Activated T-cell treated with anti-CD3 and anti-CD28 coated beads, Interleukin-2, amount 50 U/mL, for 48 hours (primary cell): ENCODE results near the gene CPXM2.

Experiments
- DNase-seq, 2 experiments: peaks; one replicate each; pipeline ENCODE4 v3.0.0-alpha.2; 2020

Gene CPXM2

DNA sequence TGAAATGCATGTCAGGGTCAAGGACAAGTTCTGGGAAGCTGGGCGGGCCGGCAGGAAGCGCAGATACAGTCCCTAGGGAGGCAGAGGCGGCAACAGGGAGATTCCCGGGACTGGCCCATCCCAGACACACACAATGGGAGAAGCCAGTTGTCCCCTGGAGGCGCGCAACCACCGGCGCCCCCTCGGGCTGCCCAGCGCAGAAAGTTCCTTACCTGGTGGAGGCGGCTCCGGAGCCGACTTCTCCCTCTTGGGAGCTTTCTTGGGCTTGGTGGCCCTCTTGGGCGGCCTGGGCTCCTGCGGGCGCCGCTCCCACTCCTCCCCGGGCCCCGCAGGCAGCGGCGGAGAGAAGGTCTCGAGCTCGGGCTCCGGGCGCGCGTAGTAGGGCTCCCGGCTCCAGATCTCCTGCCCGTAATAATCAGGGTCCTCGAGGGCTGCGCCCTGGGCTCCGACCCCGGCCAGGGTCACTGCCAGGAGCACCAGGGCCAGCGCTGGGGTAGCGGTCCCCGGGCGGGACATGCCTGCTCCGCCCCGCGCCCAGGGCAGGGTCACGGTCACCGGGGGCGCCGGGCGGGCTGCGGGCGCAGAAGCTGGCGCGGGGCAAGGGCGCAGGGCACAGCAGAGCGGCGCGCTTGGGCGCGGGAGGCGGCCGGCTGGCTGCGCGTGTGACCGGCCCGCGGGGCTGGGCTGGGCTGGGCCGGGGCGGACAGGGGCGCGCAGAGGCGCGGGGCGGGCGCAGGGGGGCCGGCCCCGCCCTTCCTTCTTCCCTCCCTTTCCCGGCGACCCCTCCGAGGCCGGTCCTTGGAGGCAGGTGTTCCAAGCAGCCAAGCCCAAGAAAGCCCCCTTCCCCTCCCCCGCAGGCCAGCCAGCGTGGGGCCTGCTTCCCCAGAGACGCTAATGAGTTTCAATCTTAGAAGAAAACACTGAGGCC, at the start of gene CPXM2:
CPXM2 (minus strand) TSS at position 664 of the 928 bp plus-strand sequence; CDS start at position 516, 148 bp downstream.
- no peak for DNase-seq

DNA sequence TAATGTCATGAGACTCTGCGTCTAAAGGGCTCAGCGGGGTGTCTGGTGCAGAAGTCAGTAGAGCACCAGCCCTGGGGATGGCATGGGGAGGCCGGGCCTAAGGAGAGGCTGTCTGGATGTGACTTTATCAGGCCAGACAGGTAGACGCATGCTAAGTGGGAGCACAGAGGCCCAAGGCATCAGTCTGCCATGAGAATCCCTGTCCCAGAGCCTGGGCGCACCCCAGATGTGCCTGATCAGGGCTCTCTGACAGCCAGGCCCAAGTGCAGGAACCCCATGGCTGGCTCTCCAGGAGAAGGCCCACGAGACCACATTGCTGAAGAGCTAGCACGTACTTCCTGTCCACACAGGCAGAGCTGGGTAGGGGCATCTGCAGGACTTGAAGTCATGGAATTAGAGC, 48.0 kb upstream of the CPXM2 start:
- DNase-seq: no peak

DNA sequence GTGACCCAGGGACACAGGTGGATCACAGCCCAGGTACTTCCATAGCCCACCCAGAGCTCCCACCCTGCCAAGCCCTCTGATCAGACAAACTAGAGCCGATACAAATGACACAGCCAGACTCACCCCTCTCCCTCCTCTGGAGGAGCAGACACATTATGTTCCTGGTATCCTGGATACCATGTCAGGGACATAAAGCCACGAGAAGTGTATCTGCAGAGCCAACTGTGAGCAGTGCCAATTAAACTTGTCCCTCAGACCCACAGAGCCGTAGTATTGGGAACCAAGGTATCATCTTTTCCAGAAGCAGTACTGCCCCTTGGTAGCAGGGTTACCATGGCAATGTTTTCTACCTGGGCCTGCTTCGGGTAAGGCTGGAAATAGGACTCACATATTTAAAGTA, 47.3 kb upstream of the CPXM2 start:
- DNase-seq: no peak

DNA sequence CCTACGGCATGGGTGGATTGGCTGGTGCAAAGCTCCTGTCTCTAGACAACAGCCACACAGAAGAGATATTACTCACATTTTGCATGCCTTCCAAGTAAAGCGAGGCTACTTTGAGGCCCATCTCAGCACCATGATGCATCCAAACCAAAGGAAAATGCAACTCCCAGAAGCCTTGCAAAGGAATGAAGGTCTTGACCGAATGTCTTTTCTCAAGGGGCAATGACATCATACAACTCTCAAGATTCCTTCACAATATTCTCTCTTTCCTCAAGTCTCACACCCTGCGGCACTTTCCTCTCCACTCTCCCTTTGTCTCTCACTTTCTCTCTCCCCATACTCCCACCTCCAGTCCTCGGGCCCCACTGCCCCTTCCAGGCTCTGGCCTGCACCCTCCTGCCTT, 44.8 kb upstream of the CPXM2 start:
- DNase-seq: no peak

DNA sequence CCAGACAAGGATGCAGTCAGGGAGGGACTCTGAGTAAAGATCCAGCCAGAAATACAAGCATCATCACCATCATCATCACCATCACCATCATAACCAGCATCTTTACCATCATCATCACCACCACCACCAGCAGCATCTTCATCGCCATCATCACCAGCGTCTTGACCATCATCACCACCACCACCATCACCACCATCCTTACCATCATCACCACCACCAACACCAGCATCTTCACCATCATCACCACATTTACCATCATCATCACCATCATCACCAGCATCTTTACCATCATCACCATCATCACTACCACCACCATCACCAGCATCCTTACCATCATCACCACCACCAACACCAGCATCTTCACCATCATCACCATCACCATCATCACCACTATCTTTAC, 44.1 kb upstream of the CPXM2 start:
- DNase-seq: no peak

DNA sequence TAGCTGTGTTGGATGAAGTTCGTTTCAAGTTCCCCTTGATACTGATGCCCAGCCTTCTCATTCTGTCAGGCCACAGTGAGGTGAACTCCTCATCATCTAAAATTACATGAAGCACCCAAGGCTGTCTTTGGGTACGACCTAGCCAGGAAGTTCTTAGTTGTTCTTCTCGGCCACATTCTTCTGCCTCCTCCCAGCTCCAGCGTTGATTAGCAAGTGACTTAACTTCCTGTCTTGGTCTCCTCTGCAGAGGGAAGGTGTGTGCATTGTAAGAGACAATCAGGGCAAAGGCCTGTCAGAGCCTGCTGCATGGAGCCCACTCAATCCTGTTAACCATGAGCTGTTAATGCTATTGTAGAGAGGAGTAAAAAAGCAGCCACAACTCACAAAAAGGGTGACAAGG, 43.2 kb upstream of the CPXM2 start:
- DNase-seq: no peak

DNA sequence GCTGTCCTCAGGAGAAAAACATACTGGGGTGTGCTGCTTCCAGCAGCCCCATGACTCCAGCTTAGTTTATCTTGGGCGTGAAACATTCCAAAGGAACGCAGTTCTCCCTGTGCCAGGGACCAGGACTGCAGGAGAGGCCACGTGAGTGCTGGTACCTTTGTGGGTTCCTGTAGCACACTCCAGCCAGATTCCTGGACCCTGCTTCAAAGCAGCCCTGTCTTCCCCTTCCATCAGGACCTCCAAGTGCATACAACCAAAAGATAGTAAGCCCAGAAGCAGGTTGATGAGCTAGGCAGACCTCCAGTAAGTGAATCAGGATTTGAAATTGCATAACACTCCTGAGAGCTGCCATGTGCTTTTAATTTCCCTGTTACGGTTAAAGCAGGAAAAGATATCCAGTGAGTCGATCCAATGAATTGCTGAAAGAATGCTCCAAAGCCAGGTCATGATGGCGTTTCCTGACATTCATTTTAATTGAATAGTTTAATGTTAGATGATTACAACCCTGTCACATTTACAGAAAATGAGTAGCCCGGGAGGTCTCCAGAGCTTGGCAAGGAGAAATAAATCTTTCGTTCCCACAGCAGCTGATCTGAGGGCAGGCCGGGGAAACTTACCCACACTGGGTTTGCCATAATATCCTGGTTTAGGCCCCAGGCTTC, 38.9 kb upstream of the CPXM2 start:
- no peak for DNase-seq

DNA sequence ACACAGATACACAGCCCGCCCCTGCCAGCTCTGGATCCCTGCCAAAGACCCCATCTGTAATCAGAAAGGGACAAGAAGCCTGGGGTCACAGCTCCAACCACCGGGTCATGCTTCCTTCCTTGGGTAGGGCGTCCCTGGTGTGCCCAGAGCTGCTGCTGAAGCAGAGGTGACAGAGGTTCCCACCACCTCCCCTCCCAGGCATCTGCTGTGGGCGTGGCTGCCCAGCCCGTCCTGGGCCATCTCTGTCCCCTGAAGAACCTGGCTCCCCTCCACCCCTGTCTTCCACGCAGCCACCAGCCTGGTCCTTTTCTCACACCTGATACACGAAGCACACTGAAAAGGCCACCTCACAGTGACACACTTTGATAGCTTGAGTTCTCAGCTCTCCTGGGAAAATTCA, 38.2 kb upstream of the CPXM2 start:
- DNase-seq: no peak

DNA sequence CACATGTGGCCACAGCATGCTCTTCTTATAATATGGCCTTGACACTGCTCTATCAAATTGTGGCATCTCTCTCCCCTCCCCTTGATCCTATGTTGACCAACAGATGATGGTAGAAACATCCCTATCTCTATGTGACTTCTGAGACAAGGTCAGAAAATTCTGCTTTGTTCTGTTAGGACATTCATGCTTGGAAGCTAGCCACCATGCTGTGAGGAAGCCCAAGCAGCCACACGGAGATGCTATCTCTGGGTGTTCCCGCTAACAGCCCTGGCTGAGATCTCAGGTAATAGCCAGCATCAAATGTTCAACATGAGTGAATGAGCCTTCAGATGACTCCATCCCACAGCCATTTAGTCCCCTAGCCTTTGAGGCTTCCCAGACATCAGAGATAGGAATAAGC, 36.8 kb upstream of the CPXM2 start:
- DNase-seq: no peak

DNA sequence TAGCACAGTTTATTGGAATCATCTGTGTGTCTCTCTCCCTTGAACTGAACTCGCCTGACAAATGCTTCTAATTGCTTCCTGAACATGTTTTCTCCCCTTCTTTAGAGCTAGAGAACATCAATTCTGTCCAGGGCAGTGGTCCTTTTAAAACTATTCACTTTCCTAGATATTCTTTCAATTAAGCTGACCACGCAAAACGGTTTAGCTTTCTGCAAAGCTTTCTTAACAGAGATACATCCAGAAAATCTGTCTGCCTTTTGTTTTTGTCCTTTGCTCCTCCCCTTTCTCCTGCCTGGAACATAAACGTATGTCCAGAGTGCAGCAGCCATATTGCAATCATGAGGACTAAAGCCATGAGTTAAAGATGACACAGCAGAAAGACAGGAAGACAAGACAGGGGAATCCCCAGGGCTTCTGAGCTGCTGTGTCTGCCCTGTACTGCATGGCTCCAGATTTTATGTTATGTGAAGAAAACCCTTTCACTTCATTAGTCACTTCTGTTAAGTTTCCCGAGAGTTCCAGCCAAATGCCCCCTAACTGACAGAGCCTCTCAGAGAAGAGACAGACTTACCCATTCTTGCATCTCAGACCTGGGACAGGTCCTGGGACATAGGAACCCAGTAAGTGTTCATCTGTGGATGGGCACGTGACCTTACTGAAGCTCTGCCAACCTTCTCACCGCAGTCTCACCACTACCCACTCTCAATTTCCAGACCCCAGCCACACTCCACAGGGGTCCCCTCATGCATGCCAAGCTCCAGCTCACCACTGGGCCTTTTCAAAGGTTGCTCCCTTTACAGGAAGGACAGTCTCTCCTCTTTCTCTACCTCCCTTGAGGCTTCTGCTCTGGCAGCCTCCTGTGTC, 35.0 kb upstream of the CPXM2 start:
- no peak for DNase-seq

DNA sequence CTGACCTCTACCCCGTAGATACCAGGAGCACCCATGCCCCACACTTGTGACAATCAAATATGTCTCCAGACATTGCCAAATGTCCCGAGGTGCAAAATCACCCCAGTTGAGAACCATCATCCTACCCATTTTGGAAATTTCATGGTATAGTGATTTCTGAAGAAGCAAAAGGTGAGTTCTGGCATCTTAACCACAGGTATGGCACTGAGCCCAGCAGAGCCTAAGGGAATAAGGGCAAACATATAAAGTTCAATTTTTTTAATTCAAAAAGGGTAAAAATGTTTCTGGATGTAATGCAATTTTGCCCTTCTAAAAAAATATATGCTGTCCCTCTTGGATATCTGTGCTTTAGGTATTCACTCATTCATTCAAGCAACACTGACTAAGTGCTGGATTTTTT, 30.5 kb upstream of the CPXM2 start:
- DNase-seq: no peak

DNA sequence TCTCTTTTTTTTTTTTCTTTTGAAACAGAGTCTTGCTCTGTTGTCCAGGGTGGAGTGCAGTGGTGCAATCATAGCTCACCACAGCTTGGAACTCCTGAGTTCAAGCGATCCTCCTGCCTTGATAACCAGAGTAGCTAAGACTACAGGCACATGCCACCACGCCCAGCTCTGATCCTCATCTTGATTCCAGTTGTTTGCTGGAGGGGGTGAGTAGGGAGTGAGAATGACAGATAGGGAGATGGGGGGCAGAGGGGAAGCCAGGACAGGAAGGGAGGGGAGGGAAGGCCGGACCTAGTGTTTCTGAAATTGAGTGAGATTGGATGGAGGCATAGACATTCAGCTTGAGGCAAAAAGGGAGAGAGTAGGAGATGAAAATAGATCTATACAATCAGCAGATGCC, 25.2 kb upstream of the CPXM2 start:
- no peak for DNase-seq

DNA sequence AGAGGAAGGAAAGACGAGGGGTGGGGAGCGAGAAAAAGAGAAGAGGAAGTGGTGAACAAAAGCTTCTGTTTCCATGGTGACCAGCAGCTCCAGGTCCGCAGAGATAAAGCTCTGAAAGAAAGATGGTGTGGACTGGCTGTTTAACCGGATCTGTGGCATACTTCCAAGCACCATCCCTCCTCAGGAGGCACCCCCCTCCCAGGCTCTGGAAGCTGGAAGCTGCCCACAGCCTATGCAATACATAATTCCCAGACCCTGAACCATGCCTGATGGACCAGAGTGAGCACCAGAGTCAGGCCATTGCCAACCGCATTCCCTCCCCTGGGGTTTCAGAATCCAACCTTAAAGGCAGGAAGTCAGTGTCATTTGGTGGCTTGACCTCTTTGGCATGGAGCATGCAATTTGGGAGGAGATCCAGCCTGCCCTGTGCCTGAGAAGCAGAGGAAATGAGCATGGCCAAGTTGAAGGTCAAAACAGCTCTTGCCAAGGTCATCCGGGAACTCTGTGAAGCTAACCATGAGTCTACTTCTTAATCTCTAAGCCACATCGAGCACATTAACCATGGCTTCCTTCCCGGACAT, 22.2 kb upstream of the CPXM2 start:
- no peak for DNase-seq

DNA sequence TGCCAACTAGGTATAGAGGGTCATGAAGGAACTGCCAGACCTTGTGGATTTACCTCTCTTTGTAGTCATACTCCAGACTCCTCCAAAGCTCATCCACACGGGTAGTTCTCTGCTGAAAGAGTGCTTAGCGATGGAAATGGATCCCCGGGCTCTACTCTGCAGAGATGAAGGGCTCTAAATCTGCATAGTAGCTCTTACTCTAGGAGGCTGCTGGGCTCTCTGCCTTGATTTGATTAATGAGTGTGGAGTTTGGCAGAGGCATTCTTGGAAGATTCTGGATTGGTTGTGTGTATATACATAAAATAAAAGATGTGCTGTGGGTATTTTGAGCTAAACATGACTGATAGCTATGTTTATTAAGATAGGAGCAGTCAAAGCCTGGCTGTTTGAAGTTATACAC, 21.3 kb upstream of the CPXM2 start:
- no peak for DNase-seq

DNA sequence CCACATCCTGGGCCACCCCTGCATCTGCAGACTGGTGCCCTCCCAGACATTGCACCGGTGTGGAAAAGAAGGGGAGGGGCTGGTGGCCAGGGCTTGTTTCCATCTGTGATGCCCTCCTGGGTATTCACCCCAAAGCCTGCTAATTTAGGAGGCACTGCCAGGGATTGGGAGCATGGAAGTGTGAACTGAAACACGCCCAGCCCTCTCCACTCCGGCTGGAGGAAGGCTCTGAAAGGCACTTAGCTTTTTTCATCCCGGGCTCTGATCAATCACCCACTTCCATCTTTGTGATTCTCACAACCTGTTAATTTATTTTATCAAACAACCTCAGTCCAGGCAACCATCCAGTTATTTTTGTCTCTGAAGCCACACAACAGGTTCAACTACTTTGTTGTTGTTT, 20.9 kb upstream of the CPXM2 start:
- DNase-seq: no peak

DNA sequence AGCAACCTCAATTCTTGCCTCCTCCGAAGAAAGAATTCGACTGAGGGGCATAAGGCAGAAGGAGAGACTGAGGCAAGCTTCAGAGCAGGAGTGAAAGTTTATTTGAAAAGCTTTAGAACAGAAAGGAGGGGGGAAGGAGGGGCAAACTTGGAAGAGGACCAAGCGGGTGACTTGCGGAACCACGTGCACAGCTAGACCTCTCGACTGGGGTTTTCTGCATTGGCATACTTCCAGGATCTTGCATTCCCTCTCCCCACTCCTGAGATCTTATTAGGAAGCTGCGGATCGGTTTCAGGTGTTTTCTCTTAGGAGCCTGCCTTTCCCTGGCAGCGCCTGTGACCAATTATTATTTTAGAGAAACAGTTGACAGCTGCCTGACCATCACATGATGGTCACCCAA, 20.3 kb upstream of the CPXM2 start:
- no peak for DNase-seq

DNA sequence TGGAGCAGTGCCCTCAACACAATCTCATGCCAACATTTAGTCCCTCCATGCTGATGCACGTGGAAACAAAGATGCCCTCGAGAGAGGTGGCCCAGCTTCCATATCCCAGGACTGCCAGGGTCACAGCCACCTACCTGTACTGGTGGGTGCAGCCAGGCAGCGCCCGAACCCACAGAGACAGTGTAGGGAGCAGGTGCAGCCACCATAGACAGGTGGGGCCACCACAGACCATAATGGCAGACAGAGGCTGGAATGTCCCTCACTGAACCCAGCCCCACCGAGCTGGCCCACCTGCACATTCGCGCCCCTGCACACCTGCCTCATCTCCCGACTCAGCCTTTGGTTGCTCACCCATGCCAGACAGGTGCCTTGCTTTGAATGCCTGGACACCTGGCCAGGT, 18.3 kb upstream of the CPXM2 start:
- DNase-seq: no peak

DNA sequence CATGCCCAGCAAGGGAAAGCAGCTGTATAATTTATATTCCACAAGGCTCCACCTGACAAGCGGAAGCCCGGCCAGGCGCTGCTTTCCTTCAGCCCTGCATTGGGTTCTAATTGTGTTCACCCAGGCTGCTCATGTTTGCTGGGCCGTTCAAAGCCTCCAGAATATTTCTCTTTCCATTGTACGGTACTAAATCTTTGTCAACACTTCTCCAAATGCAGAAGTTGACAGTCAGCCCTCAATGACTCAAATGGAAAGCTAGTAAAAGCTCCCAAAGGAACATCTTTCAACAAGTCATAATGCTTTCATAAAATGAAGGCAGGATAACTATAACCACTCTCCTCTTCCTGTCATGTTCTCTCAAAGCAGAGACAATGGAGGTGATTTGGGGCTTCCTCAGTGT, 17.8 kb upstream of the CPXM2 start:
- no peak for DNase-seq

DNA sequence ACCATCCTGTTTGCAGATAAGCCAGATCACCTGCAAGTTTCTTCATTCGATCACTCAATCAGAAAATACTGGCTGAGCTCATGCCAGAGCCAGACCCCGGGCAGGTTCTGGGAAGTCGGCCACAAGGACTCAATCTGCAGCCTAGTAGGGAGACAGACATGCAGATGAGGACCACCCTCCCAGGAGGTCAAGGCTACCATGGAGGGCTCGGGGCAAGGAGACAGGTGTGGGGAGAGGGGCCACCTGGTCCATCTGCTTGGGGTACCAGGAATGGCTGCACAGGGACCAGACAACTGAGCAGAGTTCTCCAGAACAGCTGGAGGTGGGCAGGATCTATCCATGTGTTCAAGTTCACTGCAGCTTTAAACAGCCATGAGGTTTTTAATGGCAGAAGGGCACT, 16.8 kb upstream of the CPXM2 start:
- DNase-seq: no peak

DNA sequence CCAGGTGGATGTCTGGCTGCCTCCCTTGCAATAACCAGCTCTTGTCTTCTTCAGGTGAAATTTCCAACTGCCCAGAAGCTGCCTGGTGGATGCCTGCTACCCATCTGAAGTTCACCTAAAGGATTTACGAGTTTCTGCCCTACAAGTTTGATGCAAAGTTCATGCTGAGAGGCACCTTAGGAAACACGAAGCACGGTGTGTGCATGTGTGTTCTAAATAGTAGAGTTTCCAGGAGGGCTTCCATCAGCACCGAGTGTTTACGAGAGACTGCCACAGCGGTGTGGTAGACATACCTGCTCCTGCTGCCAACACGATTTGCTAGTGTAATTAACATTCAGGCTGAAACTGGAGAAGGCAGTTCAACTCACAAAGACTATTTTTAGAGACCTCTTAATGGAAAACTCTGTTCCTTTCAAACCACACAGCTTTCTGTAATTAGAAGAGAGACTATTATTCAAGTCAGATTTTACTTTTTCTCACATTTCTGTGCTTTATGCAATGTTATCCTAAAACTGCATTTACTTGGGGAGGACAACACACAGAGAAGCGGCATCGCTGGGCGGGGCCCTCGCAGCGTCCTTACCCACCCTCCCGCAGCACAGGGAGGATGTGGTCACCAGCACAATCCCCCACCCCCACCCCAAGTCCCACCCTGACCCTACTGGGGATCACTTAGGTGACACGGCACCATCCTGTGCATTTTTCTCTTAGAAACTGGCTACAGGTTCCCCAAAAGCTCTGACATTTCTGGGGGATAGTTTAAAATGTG, 15.5 kb upstream of the CPXM2 start:
- no peak for DNase-seq

DNA sequence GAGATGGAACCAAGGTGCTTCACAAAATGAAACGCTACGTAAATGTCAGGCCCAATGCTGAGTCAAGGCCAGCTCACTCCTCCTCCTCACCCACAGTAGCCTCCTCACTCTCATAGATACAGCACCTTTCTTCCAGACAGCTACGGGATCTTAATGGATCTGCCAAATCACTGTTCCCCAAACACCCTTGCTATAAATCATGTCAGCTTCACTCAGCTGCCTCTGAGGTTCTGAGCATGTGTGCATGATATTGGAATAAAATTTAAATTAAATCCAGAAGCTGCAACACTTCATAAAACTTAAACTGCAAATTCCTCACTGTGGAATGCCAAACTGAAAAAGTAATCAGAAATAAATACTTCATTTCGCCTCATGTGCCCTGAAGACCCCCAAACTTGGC, 14.7 kb upstream of the CPXM2 start:
- DNase-seq: no peak

DNA sequence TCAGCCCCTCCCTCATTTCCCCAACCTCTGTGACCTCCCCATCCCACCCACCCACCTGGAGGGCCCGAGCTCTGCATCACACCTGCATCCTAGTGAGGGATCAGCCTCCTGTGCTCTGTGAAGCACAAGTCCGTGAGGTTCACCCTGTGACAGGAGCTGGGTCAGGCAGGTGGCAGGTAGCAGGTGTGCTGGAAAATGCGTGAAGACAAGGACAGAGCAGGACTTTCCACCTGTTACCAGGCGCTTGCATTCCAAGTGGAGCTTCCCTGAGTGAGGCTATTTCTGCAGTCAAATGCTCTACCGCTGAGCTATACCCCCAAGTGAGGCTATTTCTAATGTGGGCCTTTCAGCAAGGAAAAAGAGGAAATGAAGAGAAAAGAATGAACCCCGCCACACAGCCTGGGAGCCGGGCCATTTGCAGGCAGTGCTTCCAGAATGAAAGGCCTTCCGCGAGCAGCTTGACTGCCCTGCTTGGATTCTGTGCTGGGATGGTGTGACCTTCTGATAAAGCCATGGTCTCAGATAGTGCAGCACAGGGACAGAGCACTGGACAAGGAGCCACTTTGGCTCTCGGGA, 13.3 kb upstream of the CPXM2 start:
- no peak for DNase-seq
